ENCODE results near the gene EPSTI1.

- TF ChIP-seq ZNF565 (CRISPR knock-in tag; conservative IDR thresholded peaks at IDR 0.05; ENCODE audit: low read depth) = no peak
- no peak for TF ChIP-seq TSHZ2 (CRISPR knock-in tag; IDR thresholded peaks at IDR 0.05)
- no peak for TF ChIP-seq RARB (CRISPR knock-in tag; IDR thresholded peaks at IDR 0.05)
Observed at GRCh38 chr13:42957881-42958280, 34.2 kb downstream of the EPSTI1 start.

Measured in SK-N-SH treated with all-trans-retinoic acid at 6 μM for 48 hours (cell line).